ENCODE data around the gene CDT1.

GRCh38 chr16:88810912-88811768 is 7.6 kb downstream of the CDT1 start:
- peak in 1 of 2 donors; percentile 94 for TF ChIP-seq POLR2AphosphoS5 (IDR thresholded peaks at IDR 0.05; ENCODE audit: insufficient read depth in 1 of 2, low read depth in 1 of 2)
- TF ChIP-seq CTCF (IDR thresholded peaks at IDR 0.05), result no peak
- TF ChIP-seq POLR2A (IDR thresholded peaks at IDR 0.05), result peak in 1 of 2 donors; percentile 56

Data from vagina (tissue), 2 donors.